CD1c-positive myeloid dendritic cell (primary cell): ENCODE data around the gene CST4.
"Not testable (repeated sequence)": the region's sequence is repeated elsewhere in the genome, so short reads cannot be mapped to it uniquely, and the experiment has no call there.

Source experiments
- DNase-seq: peaks from one replicate; pipeline ENCODE4 v3.0.0-alpha.2; 2016; ENCODE audit errors: extremely low spot score

The CST4 gene

DNA sequence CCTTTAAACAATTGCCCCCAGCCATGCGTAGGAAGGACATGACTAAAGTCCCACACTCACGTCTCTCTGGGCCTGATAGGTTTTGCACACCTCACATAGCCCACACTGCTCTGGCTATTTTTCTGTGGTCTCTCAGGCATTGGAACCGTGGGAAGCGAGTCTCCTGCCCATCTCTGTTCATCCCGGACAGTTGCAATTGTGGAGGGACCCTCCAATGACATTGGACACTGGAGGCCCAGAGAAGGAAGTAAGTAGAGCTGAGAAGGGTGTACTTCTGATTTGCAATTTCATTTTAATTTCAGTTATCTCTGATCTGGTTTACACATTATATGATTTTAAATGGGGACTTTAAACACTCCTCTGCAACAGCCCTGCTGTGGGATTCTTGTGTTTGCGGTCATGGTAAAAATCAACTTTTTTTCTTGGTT, 27.8 kb downstream of the CST4 start:
- DNase-seq, result no peak

DNA sequence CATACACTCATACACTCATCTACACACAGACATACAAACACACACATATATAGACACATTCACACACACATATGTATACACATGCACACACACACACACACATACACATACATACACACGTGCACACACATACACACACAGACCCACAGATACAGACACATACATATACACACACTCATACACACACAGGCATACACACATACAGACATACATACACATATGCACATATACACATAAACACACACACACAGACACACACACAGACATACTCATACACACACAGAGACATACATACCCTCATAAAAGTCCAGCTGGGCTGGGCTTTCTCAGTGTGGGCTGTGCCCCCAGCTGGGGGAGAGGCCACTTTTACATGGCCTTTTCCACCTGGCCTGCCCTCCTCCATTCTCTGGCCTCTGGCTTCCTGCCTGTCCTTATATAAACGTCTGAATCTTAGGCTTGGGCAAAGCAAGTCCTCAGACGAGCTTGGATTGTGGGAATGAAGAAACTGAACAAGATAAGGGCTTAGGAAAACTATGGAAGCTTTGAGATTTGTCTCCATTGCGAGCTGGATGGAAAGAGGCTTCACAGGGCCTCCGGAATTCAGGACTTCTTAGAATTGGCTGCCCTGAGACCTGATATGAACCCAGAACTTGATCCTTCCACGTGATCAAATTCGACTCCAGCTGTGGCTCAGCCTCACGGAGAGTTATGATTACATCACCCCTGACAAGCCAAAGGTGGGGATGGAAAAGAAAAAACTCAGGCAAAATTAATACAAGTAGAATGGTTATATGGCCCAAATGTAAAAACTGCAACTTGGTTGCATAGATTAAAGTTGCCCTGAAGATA, 28.6 kb downstream of the CST4 start:
- no peak for DNase-seq

DNA sequence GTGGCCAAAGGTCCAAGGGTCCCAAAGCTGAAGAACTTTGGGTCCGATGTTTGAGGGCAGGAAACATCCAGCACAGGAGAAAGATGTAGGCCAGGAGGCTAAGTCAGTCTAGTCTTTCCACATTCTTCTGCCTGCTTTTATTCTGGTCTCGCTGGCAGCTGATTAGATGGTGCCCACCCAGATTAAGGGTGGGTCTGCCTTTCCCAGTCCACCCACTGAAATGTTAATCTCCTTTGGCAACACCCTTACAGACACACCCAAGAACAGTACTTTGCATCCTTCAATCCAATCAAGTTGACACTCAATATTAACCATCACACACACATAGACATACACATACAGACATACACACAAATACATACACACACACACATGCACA, 29.2 kb downstream of the CST4 start:
- not testable (repeated sequence) for DNase-seq

DNA sequence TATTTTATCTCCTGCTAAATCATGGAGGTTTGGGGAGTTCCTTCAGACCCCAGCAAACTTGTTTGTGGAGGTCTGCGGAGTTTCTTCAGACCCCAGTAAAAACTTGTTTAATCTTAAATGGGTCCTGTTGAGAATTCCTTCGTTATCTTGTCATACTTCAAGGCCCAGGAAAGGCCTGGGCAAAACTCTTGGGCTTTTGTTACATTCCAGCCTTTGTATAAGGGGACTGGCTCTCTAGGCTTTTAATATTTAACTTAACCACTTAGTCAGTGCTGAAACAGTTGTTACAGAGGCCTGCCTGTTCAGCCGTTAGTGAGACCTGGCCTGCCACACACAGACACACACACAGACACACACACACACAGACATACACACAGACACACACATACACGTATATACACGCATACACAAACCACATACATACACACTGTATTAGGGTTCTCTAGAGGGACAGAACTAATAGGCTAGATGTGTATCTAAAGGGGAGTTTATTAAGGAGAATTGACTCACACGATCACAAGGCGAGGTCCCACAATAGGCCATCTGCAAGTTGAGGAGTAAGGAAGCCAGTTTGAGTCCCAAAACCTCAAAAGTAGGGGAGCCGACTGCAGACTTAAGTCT, 29.7 kb downstream of the CST4 start:
- no peak for DNase-seq

DNA sequence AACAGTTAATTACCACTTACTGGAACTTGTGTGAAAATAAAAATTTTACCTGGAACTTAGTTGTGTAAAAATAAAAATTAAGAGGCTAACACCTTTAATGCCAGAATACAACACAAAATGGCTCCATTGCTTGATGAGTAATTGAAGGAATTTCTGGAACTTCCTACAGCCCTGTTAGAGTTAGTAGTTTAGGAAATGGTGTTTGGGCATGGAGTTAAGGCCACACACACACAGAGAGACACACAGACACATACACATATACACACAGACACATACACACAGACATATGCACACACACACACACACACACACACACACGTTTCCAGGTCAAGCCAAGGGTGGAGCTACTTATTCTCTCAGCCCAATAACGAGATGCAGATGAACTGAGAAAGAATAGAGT, 30.5 kb downstream of the CST4 start:
- DNase-seq, result no peak

DNA sequence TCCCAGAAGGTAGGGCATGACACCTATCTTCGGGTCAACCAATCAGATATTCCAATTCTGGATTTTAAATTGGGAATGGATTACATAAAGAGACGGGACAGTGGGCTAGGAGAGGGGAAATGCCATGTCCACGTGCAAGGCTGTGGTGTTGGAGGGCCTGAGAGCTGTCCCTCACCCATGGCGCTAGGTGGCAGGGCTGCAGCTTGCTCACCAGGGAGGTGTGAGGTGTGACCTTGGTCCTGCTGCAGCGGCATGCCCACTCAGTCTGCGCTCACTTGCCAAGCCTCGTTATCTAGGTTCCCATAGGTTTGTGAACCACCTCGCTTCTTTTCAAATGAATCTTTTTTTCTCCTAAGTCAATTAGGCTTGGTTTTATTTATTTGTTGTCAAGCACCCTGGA, 31.6 kb downstream of the CST4 start:
- DNase-seq, result no peak

DNA sequence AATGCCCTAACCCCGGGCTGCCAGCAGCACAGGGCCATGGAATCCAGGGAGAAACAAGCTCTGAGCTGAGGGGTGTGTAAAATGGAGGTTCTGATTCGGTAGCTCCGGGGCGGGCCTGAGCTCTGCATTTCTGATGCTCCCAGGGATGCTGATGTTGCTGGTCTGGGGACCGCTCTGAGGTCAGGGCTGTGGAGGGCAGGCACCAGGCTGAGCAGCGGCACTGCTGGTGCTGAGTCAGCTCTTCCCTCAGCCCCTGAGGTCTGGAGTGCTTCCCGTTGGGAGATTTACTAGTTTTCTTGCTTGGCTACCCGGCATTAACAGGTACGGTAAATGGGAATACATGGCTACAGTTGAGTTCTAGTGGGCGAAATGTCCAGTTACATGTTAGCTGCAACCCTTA, 32.5 kb downstream of the CST4 start:
- peak; percentile 20 for DNase-seq

DNA sequence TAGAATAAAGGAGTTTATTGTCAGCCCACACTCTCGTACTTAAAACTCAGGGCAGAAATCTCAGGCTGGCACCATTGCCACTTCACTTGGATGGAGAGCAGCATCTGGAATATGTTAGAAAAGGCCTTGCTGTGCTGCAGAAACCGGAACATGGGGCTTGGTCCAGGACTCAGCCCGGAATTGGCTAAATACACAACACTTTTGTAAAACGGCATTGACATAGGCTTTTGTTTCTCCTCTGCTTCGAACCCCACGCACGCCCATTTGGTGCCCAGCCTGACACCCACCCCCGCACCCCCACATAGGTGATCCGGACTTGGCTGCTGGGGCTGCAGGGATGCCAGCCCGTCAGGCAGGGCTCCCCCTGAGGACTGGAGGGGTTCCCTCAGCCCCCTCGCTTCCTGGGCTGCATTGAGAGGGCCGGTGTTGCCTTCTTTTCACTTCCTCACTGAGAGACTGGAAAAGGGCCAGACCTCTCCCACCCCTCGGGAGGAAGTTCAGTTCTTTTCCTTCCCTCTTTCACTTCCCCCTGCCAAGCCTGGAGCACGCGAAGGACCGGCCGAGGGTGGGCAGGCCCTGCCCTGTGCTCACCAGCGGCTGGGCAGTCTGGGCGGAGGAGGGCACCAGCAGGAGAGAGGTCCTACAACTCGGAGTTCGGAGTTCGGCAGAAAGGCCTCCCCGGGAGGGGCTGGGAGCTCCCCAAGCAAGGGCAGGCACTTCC, 33.2 kb downstream of the CST4 start:
- peak; percentile 95 for DNase-seq

DNA sequence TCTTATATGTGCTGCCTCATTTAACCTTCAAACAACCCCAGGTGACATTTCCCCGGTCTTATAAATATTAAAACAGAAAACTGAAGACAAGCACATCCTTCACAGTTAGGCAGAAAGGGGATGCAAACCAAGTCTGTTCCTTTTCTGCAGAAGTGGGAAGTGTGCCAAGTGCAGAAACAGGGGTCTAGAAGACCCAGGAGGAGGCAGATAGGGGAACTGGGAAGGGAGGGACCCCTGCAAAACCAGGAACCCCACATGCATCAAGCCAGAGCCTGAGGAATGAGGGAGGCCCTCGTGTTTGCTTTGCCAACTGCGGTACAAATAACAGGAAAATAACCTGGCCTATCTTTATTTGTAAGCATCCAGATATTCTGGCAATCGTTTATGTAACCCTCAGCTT, 34.1 kb downstream of the CST4 start:
- peak; percentile 86 for DNase-seq

DNA sequence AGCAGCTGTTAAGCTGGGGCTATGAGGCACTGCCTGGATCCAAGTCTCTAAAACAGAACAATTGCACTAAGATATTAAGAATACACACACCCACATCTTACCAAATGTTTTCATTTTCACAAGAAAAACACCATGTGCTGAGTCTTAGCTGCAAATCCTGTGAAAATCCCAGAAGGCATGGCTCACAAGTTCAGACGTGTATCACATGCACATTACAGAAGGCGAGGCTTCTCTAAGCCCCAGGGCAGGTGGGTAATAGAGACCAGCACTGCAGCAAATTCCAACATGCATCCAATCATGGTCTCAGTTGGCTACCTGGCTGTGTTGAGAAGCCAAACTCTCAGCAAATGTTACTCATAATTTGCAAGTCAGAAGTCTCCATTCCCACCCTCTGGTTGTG, 34.8 kb downstream of the CST4 start:
- DNase-seq, result no peak

DNA sequence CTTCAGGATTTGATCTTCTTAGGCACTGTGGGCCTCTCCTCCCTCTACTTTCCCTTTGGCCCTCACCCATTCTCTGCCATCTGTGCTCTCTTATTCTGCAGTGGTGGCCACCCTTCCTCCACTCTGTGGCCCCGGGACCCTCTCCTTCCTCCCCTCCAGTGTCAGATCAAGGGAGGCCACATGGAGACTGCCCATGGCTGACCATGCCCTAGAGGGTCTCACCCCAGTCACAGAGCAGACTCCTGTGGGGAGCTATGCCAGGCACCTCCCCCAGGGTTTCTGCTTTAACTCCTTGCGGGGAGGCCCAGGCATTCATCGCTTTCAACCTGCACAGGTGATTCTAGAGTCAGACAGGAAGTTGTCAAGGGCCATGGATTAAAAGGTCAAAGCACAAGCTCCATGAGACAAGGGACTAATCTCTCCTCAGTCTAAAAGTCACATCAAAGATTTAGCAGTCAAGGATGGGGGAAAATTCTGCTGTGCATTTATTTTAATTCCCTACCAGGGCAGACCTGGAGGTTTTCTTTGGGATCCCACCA, 35.4 kb downstream of the CST4 start:
- no peak for DNase-seq

DNA sequence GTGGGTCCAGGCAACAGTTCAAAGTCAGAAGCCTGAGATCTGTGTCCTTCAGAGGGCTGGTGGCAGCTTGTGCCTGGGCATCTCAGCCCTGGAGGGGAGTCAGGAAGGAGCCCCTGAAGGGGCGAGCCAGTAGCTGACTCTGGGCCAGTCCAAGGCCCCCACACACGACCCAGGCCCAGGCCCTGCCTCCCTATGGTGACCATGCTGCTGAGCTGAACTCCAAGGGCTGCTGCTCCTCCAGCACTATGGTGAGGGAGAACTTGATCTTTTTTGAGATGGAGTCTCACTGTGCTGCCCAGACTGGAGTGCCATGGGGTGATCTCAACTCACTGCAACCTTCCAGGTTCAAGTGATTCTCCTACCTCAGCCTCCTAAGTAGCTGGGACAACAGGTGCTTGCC, 35.9 kb downstream of the CST4 start:
- DNase-seq, result no peak

DNA sequence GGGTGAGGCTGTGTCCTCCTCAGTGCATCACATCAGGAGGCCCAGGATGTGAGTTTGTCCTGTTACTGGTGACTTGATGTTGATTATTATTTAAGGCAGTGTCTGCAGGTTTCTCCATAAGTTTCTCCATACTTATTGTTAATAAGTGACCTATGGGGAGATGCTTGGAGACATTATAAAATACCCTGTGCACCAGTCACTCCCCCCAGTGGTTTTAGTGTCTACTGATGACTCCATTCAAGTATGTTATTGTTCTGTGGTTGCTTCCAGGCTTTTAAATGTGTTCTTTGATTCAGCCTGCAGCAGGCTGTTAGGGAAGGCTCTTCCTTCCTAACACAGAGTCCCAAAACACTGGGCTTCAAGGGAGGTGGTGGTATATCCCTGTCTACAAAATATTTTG, 36.5 kb downstream of the CST4 start:
- no peak for DNase-seq

DNA sequence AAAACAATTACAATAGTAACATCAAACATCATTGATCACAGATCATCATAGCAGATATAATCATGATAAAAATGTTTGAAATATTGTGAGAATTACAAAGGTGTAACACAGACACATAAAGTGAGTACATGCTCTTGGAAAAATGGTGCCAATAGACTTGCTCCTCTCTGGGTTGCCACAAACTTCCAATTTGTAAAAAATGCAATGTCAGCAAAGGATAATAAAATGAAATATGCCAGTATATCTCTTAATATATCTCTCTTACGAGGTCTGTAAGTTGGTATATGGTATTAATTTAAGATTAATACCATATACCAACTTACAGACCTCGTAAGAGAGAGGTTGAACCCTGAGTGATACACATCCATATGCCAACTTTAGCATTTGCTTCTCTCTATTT, 37.7 kb downstream of the CST4 start:
- no peak for DNase-seq

DNA sequence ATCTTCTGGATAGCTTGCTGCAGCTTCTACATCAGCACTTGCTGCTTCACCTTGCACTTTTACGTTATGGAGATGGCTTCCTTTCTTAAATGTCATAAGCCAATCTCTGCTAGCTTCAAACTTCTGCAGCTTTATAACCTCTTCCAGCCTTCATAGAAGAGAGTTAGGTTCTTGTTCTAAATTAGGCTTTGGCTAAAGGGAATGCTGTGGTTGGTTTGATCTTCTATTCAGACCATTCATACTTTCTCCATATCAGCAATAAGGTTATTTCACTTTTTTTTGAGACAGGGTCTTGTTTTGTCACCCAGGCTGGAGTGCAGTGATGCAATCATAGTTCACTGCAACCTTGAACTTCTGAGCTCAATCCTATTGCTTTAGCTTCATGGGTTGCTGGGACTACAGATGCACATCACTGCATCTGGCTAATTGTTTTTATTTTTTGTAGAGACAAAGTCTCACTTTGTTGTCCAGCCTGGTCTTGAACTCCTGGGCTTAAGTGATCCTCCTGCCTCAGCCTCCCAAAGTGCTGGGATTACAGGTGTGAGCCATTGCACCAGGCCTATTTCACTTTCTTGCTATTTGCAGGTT, 38.9 kb downstream of the CST4 start:
- no peak for DNase-seq

DNA sequence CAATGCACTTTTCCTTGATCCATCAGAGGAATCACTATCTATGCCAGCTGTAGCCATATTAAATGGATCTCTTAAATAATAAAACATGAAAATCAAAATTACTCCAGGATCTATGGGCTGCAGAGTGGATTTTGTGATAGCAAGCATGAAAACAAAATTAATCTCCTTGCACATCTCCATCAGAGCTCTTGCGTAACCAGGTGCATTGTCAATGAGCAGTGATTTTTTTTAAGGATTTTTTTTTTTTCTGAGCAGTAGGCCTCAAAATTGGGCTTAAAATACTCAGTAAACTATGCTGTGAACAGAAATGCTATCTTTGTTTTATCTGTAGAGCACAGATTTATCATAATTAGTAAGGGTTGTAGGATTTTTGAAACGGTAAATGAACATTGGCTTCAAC, 39.6 kb downstream of the CST4 start:
- DNase-seq, result no peak

DNA sequence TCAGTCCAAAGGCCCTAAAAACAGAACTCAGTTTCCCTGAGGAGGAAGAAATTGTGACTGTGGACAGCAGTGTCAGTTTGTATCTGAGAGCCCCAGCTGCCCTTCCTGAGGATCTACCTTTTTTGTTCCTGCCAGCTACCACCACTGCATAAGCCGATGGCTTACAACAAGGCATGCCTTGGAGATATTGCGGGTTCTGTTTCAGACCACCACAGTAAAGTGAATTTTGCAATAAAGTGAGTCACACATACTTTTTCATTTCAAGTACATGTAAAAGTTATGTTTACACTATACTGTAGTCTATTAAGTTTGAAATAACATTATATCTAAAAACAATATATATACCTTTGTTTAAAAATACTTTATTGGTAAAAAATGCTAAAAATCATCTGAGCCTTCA, 41.5 kb downstream of the CST4 start:
- DNase-seq, result no peak

DNA sequence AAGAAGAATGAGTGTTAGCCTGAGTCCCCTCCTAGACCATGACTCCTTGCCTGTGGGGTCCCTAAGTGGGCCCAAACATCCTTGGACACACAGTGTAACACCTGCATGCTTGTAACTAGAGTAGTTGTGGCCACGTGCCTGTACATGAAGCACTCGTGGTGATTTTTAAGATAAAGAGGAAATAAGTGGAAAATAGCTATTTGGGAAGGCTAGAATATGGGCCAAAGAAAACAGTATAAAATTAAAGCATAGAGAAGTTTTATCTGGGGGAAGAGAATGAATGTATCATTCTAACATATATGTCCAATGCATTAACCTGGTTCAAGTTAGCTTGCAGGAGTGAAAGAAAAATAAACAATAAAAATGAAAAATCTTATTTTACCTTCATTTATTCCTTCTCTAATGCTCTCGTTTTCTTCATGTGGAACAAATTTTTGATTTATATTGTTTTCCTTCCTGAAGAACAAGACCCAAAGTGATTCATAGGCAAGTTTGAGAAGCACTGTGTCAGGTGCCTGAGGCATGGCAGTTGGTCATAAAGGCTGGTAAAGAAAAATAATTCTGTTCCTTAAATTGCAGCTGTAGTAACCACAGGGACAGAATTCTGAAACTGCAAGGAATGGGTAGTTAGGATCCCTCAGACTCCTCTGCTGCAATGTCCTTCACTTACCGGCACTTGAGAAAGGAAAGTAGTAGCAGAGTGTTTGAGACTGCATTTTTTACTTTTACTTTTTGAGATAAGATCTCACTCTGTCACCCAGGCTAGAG, 42.5 kb downstream of the CST4 start:
- DNase-seq, result peak; percentile 70

DNA sequence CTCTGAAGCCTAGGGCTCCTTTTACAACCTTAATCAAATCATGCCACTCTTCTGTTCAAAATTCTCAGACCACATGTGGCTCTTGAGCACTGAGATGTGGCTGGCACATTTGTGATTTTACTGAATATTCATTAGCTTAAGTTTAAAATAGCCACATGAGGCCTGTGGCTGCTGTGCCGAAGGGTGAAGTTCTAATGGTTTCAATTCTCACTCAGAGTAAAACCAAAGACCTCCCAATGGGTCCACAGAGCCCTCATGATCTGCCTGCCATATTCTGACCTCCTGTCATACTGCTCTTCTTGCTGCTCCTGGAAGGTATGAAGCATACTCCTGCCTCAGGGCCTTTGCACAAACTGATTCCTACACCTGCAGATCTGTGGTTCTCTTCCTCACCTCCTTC, 43.3 kb downstream of the CST4 start:
- no peak for DNase-seq

DNA sequence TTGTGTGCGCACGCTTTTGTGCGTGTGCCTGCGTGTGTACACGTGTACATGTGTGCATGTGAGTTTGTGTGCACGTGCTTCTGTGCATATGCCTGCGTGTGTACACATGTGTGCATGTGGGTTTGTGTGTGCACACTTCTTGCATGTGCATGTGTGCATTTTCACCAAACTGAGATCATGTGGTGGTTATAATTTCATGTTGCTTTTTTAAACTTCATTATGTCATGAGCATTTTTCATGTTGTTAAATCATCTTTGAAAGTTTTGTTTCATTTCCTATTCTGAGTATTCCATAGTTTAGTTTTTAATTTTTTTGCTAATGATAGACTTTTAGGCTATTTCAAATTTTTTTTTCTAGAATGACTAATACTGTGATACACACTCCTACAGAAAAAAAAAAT, 44.7 kb downstream of the CST4 start:
- peak; percentile 71 for DNase-seq

DNA sequence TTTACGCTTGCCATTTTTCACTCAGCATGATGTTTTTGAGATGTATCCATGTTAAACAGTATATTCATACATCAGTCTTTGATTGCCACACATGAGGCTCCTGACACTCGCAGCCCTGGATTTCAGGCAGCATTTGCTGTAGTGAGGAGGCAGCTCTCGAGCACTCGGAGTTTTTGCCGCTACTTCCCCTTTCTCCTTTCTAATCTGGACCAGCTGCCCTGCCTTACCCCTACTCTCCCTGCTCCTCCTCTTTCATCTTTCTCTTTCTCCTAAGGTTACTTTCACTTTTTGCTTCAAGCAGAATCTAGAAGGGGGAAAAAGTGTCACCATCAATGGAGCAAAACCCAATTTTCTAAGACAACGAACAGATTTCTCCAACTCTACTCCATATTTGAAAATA, 45.2 kb downstream of the CST4 start:
- peak; percentile 64 for DNase-seq
